Astrocyte (in vitro differentiated cells and primary cell): Measurements from ENCODE around the gene OPN1SW.

ENCODE experiments used
- EZH2 ChIP-seq: IDR thresholded peaks from 2 replicates; pipeline ENCODE4 v1.6.1; 2012; ENCODE audit warnings: mild to moderate bottlenecking, low read length, inconsistent platforms; ENCODE audit not compliant: insufficient read depth
- TF ChIP-seq, protein P1 (sequence below): IDR thresholded peaks from 2 replicates; pipeline ENCODE4 v1.5.1; 2011; ENCODE audit warnings: low read depth, mild to moderate bottlenecking, inconsistent platforms, low read length, moderate library complexity; ENCODE audit not compliant: insufficient read depth

DNA sequence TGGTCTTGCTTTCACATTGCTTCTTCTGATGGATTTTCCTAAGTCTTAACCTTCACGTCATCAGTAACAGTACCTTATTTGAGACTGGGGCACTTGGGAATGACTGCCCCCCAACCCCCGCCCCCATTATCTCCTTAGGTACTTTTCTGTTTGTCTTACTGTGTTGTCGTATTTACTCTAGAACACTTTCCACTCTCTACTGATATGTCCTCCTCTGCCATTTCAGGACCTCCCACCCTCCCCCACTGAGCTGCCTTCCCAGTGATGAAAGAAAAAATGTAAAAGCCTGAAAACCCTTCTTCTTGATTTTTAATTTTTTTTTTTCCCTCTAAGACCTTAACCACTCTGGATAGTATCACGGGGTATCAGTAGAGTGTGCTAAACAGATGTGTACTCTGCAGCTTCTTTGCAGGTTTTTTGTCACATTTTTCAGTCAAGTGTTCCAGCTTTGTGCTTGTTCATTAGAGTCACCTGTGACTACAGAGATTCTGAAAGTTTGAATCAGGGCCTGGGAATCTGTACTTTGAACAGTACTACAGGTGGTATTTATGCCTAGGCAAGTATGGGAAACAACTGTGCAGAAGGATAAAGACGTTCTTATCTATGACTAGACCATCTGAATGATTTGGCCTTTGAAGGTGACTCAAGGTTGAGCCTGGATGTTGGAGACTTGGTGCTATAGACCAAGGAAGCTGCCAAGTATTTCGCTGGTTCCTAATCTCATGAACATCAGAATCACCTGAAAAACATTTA lies 28.1 kb downstream of the OPN1SW start:
- TF ChIP-seq, protein P1, sequence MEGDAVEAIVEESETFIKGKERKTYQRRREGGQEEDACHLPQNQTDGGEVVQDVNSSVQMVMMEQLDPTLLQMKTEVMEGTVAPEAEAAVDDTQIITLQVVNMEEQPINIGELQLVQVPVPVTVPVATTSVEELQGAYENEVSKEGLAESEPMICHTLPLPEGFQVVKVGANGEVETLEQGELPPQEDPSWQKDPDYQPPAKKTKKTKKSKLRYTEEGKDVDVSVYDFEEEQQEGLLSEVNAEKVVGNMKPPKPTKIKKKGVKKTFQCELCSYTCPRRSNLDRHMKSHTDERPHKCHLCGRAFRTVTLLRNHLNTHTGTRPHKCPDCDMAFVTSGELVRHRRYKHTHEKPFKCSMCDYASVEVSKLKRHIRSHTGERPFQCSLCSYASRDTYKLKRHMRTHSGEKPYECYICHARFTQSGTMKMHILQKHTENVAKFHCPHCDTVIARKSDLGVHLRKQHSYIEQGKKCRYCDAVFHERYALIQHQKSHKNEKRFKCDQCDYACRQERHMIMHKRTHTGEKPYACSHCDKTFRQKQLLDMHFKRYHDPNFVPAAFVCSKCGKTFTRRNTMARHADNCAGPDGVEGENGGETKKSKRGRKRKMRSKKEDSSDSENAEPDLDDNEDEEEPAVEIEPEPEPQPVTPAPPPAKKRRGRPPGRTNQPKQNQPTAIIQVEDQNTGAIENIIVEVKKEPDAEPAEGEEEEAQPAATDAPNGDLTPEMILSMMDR = no peak
- TF ChIP-seq EZH2 = no peak
